Adrenal gland (tissue), 12 donors: ENCODE data around the gene PSMA6. TPM values are rescaled to one million over a fixed set of nuclear protein-coding genes. Genes with fewer than 3 reads are reported as not detected.
A peak's percentile ranks its signal among the peaks of the same experiment; 100 is the strongest.
"Not testable (repeated sequence)": the region's sequence is repeated elsewhere in the genome, so short reads cannot be mapped to it uniquely, and the experiment has no call there.

Source experiments
- DNase-seq, 7 donors: peaks; one replicate each; pipeline ENCODE4 v3.0.0-alpha.2; 2019 to 2020
- H3K27ac ChIP-seq, 5 donors: fragments of 200-600 bp; sonication (generic) in 4 of 5; 1 replicate in 3 of 5; 2 replicates in 2 of 5; pipeline versions ENCODE4 v1.5.1 to v1.8.0; 2016 to 2020; ENCODE audit warnings: mild to moderate bottlenecking in 1 of 5
- H3K27me3 ChIP-seq: fragments of 200-600 bp; 2 replicates; pipeline ENCODE4 v1.8.0; 2021
- H3K36me3 ChIP-seq, 2 donors: fragments of 200-600 bp; replicated peaks in 1 of 2; 1 replicate in 1 of 2; 2 replicates in 1 of 2; pipeline versions ENCODE4 v1.5.1 to v1.8.0; 2018 to 2022
- H3K4me1 ChIP-seq, 2 donors: fragments of 200-600 bp; replicated peaks in 1 of 2; 1 replicate in 1 of 2; 2 replicates in 1 of 2; pipeline versions ENCODE4 v1.5.1 to v1.8.0; 2018 to 2021
- H3K4me3 ChIP-seq, 4 donors: fragments of 200-600 bp; sonication (generic) in 3 of 4; one replicate each; pipeline ENCODE4 v1.5.1; 2016 to 2018
- H3K9me3 ChIP-seq, 3 donors: fragments of 200-600 bp; sonication (generic) in 1 of 3; replicated peaks in 1 of 3; 1 replicate in 2 of 3; 2 replicates in 1 of 3; pipeline versions ENCODE4 v1.5.1 to v1.8.0; 2016 to 2021
- POLR2A ChIP-seq, 2 donors: fragments of 450-650 bp; IDR thresholded peaks; one replicate each; pipeline ENCODE4 v1.6.1; 2017; ENCODE audit warnings: antibody characterized with exemption in 2 of 2, mild to moderate bottlenecking in 2 of 2, moderate library complexity in 1 of 2
- WGBS, 4 donors: extraction: QIAGEN DNeasy Blood & Tissue Kit in 2 of 4; methylation state at CpG; one replicate each; pipeline versions ENCODE4 v1.1.5 to v1.1.7; 2013 to 2017; 5-methylcytosine and 5-hydroxymethylcytosine counted together
- intact Hi-C, 2 donors: fragments of 100-400 bp; cut with DNase I; formaldehyde crosslinking; loops; one replicate each; pipeline versions ENCODE4 v1.14.1 to v1.15.0; 2022 to 2023
- polyA plus RNA-seq, 3 donors: library from polyadenylated mRNA; stranded (reverse); fragments of 200-250 nt in 2 of 3; fragments of 350-450 nt in 1 of 3; fragmentation: Illumina TruSeq in 1 of 3; extraction: RNeasy Lipid Tissue Mini Kit (QIAGEN cat#74804) in 1 of 3; gene quantifications; one replicate each; pipeline ENCODE4 v1.2.3, GENCODE V29; 2013 to 2014
- total RNA-seq, 9 donors: library from RNA; depleted of rRNA in 4 of 9; stranded (reverse); fragments of >200 nt in 4 of 9; fragments of 120-200 nt in 1 of 9; fragmentation: NEBNext Ultra II Directional in 1 of 9; extraction: Animal tissue kit (Norgen Biotek cat#: 25700) in 1 of 9; gene quantifications; one replicate each; pipeline versions ENCODE4 v1.1.0 to v1.2.4, GENCODE V29; 2013 to 2023
- TF ChIP-seq, protein P1 (sequence below), 6 experiments: fragments of 450-650 bp in 4 of 6; fragments of 200-600 bp in 2 of 6; sonication (generic) in 1 of 6; IDR thresholded peaks; 1 replicate in 5 of 6; 2 replicates in 1 of 6; pipeline versions ENCODE4 v1.5.1 to v1.8.0; 2016 to 2021; ENCODE audit warnings: antibody characterized with exemption in 6 of 6, mild to moderate bottlenecking in 2 of 6, moderate library complexity in 1 of 6
- donor health status: healthy with polysubstance abuse.
- donor health status: Bipolar disorder and iron deficiency.
- donor health status: DM: yes; HTN: yes; CAD: no.
- donor health status: DM: no; HTN: no; CAD: no.
- donor health status: DM: no; HTN: no; CAD: no.
- donor health status: DM: yes; HTN: yes; CAD: no.

PSMA6 gene
- total and polyA plus RNA-seq, 12 donors: 114 to 393 (median 185) TPM

DNA sequence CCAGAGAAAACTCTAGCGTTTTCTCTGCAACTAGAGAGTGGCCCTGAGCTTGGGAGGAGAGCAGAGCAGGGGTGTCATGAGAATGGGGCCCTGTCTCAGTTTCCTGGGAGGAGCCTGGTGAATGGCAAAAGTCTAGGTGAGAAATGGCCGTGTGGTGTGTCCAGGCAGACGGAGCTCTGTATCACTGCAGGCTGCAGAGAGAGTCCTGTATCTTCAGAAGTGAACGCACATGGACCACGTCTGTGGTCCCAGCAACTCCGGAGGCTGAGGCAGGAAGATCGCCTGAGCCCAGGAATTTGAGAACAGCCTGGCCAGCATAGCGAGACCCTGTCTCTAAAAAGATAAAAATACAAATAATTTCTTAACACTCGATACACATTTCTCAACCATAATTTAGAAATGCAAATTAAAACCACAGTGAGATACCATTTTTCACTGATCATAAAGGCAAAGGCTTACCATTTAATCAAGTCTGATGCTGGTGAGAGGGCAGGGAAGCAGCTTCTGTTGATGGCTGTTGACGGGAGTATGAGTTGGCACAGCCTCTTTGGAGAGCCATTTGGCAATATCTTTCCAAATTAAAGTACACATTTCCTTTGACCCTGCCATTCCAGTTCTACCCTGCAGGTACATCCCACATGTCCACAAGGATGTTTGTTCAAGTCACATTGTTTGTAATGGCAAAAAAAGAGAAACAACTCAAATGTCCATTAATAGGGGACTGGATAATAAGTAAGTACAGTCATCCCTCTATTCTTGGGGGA lies 61.4 kb downstream of the PSMA6 start:
- H3K36me3 ChIP-seq: no peaks in the 10 kb centered on the region
- H3K4me3 ChIP-seq: no peak overlapping the region
- 72 to 87% (median 77%) methylated on average over 10 of the region's 10 CpGs for WGBS, 4 donors
- H3K27me3 ChIP-seq: no peaks in the 10 kb centered on the region
- no peaks in the 10 kb centered on the region for H3K9me3 ChIP-seq
- no peak overlapping the region for H3K27ac ChIP-seq
- peaks cover 9 to 10% of the 10 kb centered on the region in 2 donors for H3K4me1 ChIP-seq
- intact Hi-C loops: no loop called here
- no peak for DNase-seq
- TF ChIP-seq, protein P1, sequence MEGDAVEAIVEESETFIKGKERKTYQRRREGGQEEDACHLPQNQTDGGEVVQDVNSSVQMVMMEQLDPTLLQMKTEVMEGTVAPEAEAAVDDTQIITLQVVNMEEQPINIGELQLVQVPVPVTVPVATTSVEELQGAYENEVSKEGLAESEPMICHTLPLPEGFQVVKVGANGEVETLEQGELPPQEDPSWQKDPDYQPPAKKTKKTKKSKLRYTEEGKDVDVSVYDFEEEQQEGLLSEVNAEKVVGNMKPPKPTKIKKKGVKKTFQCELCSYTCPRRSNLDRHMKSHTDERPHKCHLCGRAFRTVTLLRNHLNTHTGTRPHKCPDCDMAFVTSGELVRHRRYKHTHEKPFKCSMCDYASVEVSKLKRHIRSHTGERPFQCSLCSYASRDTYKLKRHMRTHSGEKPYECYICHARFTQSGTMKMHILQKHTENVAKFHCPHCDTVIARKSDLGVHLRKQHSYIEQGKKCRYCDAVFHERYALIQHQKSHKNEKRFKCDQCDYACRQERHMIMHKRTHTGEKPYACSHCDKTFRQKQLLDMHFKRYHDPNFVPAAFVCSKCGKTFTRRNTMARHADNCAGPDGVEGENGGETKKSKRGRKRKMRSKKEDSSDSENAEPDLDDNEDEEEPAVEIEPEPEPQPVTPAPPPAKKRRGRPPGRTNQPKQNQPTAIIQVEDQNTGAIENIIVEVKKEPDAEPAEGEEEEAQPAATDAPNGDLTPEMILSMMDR (IDR thresholded peaks at IDR 0.05): no peak
- no peak for TF ChIP-seq POLR2A (IDR thresholded peaks at IDR 0.05)

DNA sequence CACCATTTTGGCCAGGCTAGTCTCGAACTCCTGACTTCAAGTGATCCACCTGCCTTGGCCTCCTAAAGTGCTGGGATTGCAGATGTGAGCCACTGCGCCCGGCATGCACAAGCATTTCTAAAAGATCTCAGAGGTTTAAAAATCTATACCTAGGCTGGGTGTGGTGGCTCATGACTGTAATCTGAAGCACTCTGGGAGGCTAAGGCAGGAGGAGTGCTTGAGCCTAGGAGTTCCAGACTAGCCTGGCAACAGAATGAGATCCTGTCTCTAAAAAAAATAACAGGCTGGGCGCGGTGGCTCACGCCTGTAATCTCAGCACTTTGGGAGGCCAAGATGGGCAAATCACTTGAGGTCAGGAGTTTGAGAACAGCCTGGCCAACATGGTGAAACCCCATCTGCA lies 63.1 kb downstream of the PSMA6 start:
- 93 to 94% (median 94%) methylated on average over 5 to 6 of the region's 6 CpGs for WGBS, 4 donors
- intact Hi-C loops, H3K9me3 ChIP-seq, H3K36me3 ChIP-seq, H3K4me1 ChIP-seq, H3K27ac ChIP-seq, H3K4me3 ChIP-seq, DNase-seq, H3K27me3 ChIP-seq: not testable (repeated sequence)

DNA sequence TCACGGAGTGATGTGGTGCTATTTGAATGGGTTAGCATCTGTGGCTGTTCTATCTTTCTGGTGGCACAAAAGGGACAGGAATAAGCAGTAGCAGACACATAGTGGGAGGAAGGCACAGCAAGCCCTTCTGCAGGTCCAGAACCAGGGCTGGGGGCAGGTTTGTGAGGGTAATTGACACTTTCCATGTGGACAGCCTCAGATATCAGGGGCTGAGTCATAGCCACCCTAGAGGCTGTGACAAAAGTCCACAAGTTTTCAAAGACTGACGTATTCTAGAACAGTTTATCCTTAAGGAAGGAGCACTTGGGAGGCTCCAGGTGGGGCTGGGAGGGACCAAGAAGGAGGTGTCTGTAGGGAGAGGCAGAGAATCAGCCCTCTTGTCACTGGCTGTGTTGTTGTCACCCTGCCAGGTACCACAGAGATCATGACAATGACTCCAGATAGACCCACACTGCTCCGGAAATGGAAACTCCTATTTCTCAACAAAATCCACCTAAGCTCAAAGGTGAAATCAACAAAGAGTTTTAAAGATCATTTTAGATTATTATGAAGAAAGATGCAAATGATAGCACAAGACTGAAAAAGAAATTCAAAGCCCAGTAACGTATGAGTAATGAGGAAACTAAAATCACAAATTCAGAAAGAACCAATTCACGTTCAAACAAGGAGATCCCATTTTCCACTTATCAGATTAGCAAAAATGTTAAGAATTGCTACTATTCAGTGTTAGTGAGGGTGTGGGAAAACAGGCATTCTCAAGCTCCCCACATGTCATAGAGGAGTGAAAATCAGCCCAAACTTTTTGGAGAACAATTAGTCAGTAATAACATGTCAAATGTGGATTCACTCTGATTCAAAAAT lies 64.0 kb downstream of the PSMA6 start:
- intact Hi-C loops: no loop called here
- H3K27ac ChIP-seq: peak overlapping the region in 1 of 5 donors; percentile 10

DNA sequence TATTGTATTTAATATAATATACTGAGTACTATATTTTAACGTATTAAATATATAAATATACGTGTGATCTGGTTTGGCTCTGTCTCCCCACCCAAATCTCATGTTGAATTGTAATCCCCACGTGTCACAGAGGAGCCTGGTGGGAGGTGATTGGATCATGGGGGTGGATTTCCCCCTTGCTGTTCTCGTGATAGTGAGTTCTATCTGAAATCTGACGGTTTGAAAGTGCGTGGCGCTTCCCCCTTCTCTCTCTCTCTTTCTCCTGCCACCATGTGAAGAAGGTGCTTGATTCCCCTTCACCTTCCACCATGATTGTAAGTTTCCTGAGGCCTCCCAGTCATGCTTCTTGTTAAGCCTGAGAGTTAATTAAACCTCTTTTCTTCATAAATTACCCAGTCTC lies 67.5 kb downstream of the PSMA6 start:
- 78 to 94% (median 89%) methylated on average over 7 of the region's 7 CpGs for WGBS, 4 donors
- H3K27ac ChIP-seq, intact Hi-C loops, H3K9me3 ChIP-seq, H3K36me3 ChIP-seq, H3K27me3 ChIP-seq, H3K4me3 ChIP-seq, DNase-seq: not testable (repeated sequence)
- H3K4me1 ChIP-seq: peaks cover 0 to 11% of the 10 kb centered on the region in 2 donors

More for the DNA sequence above, 64.0 kb downstream of the PSMA6 start:
- no peaks in the 10 kb centered on the region for H3K36me3 ChIP-seq
- H3K9me3 ChIP-seq: no peaks in the 10 kb centered on the region
- H3K27me3 ChIP-seq: no peaks in the 10 kb centered on the region
- no peak overlapping the region for H3K4me3 ChIP-seq
- DNase-seq: peak in 2 of 7 donors; percentile 46
- TF ChIP-seq, protein P1 (IDR thresholded peaks at IDR 0.05): no peak
- TF ChIP-seq POLR2A (IDR thresholded peaks at IDR 0.05): no peak
- peaks cover 9 to 10% of the 10 kb centered on the region in 2 donors for H3K4me1 ChIP-seq
- WGBS, 4 donors: 33 to 58% (median 53%) methylated on average over 4 to 5 of the region's 5 CpGs

DNA sequence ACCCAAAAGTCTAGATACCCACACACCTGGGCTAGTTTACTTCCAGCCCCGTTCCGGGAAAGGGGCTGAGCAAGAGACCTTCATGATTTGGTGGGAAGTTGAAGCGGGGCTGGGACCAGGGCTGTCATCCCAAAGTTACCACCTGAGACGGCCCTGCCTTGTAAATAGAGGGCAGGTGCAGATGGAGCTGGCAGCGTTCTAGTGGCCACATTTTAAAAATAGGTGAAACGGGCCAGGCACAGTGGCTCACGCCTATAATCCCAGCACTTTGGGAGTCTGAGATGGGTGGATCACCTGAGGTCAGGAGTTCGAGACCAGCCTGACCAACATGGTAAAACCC lies 68.9 kb downstream of the PSMA6 start:
- DNase-seq: no peak
- intact Hi-C loops: no loop called here
- peaks cover 13 to 22% of the 10 kb centered on the region in 2 donors for H3K4me1 ChIP-seq
- no peak overlapping the region for H3K27ac ChIP-seq
- no peaks in the 10 kb centered on the region for H3K27me3 ChIP-seq
- TF ChIP-seq, protein P1 (IDR thresholded peaks at IDR 0.05): no peak
- TF ChIP-seq POLR2A (IDR thresholded peaks at IDR 0.05): no peak
- 89 to 96% (median 93%) methylated on average over 8 of the region's 8 CpGs for WGBS, 4 donors
- no peak overlapping the region for H3K4me3 ChIP-seq
- H3K36me3 ChIP-seq: no peaks in the 10 kb centered on the region
- no peaks in the 10 kb centered on the region for H3K9me3 ChIP-seq
